IMR-90 (cell line): ENCODE results near the gene PRICKLE2.

Experiments
- CEBPB ChIP-seq: IDR thresholded peaks from 2 replicates; pipeline ENCODE4 v1.6.1; 2012; ENCODE audit warnings: low read depth, low read length, improper control_type of control experiment
- CHD1 ChIP-seq: IDR thresholded peaks from 2 replicates; pipeline ENCODE4 v1.6.1; 2012; ENCODE audit warnings: low read depth, low read length, improper control_type of control experiment
- CTCF ChIP-seq: conservative IDR thresholded peaks from 2 replicates; pipeline ENCODE4 v1.5.1; 2012; ENCODE audit warnings: mild to moderate bottlenecking, low read depth, low read length, improper control_type of control experiment
- ELK1 ChIP-seq: fragments of 150-350 bp; IDR thresholded peaks from 2 replicates; pipeline ENCODE4 v1.6.1; 2016; ENCODE audit warnings: low read depth, mild to moderate bottlenecking, low read length, moderate library complexity, borderline replicate concordance
- MAFK ChIP-seq: IDR thresholded peaks from 2 replicates; pipeline ENCODE4 v1.6.1; 2012; ENCODE audit warnings: low read depth, low read length, improper control_type of control experiment
- MAZ ChIP-seq: IDR thresholded peaks from 2 replicates; pipeline ENCODE4 v1.6.1; 2012; ENCODE audit warnings: low read depth, mild to moderate bottlenecking, low read length, improper control_type of control experiment, moderate library complexity, borderline replicate concordance
- MXI1 ChIP-seq: IDR thresholded peaks from 2 replicates; pipeline ENCODE4 v1.6.1; 2012; ENCODE audit warnings: low read depth, mild to moderate bottlenecking, low read length, moderate library complexity, borderline replicate concordance
- NFE2L2 ChIP-seq: fragments of 150-350 bp; IDR thresholded peaks from 2 replicates; pipeline ENCODE4 v1.6.1; 2016; ENCODE audit warnings: low read depth, mild to moderate bottlenecking, low read length
- POLR2A ChIP-seq: IDR thresholded peaks from 2 replicates; pipeline ENCODE4 v1.6.1; 2012; ENCODE audit warnings: mild to moderate bottlenecking, low read depth, low read length
- RAD21 ChIP-seq: IDR thresholded peaks from 2 replicates; pipeline ENCODE4 v1.6.1; 2012; ENCODE audit warnings: low read length, improper control_type of control experiment
- RCOR1 ChIP-seq: IDR thresholded peaks from 2 replicates; pipeline ENCODE4 v1.6.1; 2012; ENCODE audit warnings: mild to moderate bottlenecking, low read length, improper control_type of control experiment; ENCODE audit not compliant: insufficient replicate concordance
- RFX5 ChIP-seq: IDR thresholded peaks from 2 replicates; pipeline ENCODE4 v1.8.0; 2012; ENCODE audit warnings: low read depth, mild to moderate bottlenecking, low read length, moderate library complexity
- USF2 ChIP-seq: fragments of 150-350 bp; IDR thresholded peaks from 2 replicates; pipeline ENCODE4 v1.6.1; 2017; ENCODE audit warnings: mild to moderate bottlenecking, antibody characterized with exemption, low read length, low read depth

GRCh38 chr3:64199932-64200331, 25.3 kb downstream of the PRICKLE2 start:
- TF ChIP-seq CTCF (no peak), POLR2A (no peak), CHD1 (no peak), MXI1 (no peak), MAZ (no peak), USF2 (no peak), RAD21 (no peak), NFE2L2 (no peak), RFX5 (no peak), CEBPB (no peak), MAFK (no peak), ELK1 (no peak), RCOR1 (no peak)
